ENCODE results near the gene MS4A6E. TPM values are rescaled to one million over a fixed set of nuclear protein-coding genes. Genes with fewer than 3 reads are reported as not detected.

MS4A6E gene, protein sequence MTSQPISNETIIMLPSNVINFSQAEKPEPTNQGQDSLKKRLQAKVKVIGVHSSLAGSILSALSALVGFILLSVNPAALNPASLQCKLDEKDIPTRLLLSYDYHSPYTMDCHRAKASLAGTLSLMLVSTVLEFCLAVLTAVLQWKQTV
- not detected in 2 replicates for total RNA-seq

DNA sequence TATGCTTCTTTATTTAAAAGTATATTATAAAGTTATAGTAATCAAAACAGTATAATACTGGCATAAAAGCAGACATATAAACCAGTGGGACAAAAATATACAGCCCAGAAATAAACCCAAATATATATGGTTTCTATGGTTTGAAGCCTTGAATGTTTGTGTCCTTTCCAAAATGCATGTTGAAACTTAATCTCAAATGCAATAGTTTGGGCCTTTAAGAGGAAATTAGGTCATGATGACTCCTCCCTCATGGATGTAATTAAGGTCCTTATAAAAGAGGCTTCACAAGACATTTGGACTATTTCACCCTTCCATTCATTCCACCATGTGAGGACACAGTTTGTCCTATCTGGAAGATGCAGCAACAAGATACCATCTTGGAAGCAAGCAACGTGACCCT, at the start of gene MS4A6E:
Gene MS4A6E (plus strand): TSS at position 301 of the 400 bp plus-strand sequence. CDS start 7,641 bp downstream, outside the sequence.

DNA sequence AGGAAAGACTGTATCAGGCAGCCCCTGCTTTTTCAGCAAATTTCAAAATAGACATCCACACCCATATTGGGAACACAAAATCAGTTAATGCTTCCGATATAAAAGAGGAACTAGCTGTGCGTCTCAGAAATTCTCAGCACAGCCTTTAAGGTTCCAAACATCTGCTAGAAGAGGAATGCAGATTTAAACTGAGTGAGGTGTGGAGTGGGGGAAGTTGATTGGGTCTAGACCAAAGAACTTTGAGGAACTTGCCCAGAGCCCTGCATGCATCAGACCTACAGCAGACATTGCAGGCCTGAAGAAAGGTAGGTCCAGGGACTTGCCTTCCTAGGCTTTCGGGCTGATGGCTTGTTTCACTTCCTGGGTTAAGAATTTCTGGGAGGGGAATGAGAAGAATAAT, 46.6 kb upstream of the MS4A6E start, which contains the start of gene MS4A4A:
Gene MS4A4A (plus strand): TSS at position 255 of the 400 bp plus-strand sequence. CDS start 10 bp downstream, at position 265.

DNA sequence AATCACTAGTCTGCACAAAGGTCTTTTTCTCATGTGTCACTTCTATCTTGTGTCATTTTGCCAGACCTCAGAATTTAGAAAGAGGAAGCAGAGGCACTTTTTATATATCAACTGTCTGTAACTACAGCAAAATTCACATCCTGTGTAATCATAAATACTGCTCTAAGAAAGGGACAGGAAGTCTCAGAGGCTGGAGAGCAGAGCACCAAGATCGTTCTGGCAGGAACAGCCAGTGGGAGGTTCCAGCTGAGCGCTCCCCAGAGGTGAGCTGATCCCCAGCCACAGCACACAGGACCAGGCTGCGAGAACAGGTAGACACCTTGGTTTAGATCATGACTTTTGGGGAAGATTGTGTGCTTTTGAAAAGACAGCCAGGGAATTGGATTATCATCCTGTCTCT, 51.3 kb downstream of the MS4A6E start, which contains the start of gene MS4A7:
Gene MS4A7 (plus strand): TSS at position 179 of the 400 bp plus-strand sequence. CDS start 4,610 bp downstream, outside the sequence.

Other genes starting within 250 kb of the MS4A6E start
- not detected in 2 replicates for gene MS4A2, start 238.6 kb upstream of the MS4A6E start, total RNA-seq
- not detected in 2 replicates for gene MS4A6A, start 144.2 kb upstream of the MS4A6E start, total RNA-seq
- gene MS4A4E, start 84.1 kb upstream of the MS4A6E start, total RNA-seq, result not detected in 2 replicates
- not detected in 2 replicates for gene MS4A4A, start 46.6 kb upstream of the MS4A6E start, total RNA-seq
- not detected in 2 replicates for gene MS4A7, start 51.3 kb downstream of the MS4A6E start, total RNA-seq
- not detected in 2 replicates for gene MS4A14, start 69.2 kb downstream of the MS4A6E start, total RNA-seq
- not detected in 2 replicates for gene MS4A5, start 102.3 kb downstream of the MS4A6E start, total RNA-seq
- not detected in 2 replicates for gene MS4A1, start 128.6 kb downstream of the MS4A6E start, total RNA-seq
- not detected in 2 replicates for gene MS4A12, start 165.5 kb downstream of the MS4A6E start, total RNA-seq
- not detected in 2 replicates for gene MS4A13, start 188.1 kb downstream of the MS4A6E start, total RNA-seq